Stimulated activated memory B cell treated with anti-CD40 and anti-IgM and Interleukin-4, amounts not matched to agents 10 μg/mL and 1 μg/mL and 100 μg/mL, for 72 hours (primary cell): Measurements from ENCODE around the gene TSPAN33.
A peak's percentile ranks its signal among the peaks of the same experiment; 100 is the strongest.
"Not testable (repeated sequence)": the region's sequence is repeated elsewhere in the genome, so short reads cannot be mapped to it uniquely, and the experiment has no call there.

Experiments
- ATAC-seq: fragments of 150-1000 bp; cut with Tn5 transposase; 2 replicates; pipeline ENCODE4 v1.10.0; 2021
- H3K27ac Mint-ChIP-seq: one replicate; pipeline ENCODE4 v1.8.0; 2022; ENCODE audit warnings: mild to moderate bottlenecking, mixed read lengths
- H3K27me3 Mint-ChIP-seq: one replicate; pipeline ENCODE4 v1.8.0; 2022; ENCODE audit warnings: mixed read lengths
- H3K36me3 Mint-ChIP-seq: one replicate; pipeline ENCODE4 v1.8.0; 2022; ENCODE audit warnings: mixed read lengths
- H3K4me1 Mint-ChIP-seq: one replicate; pipeline ENCODE4 v1.8.0; 2022; ENCODE audit warnings: mixed read lengths
- H3K4me3 Mint-ChIP-seq: one replicate; pipeline ENCODE4 v1.8.0; 2022; ENCODE audit warnings: mild to moderate bottlenecking, moderate library complexity, mixed read lengths
- H3K9me3 Mint-ChIP-seq: one replicate; pipeline ENCODE4 v1.8.0; 2022; ENCODE audit warnings: mixed read lengths

Gene TSPAN33

GRCh38 chr7:129144095-129144833 lies at the start of gene TSPAN33:
TSS of gene TSPAN33 (plus strand) at chr7:129144707. CDS start at chr7:129144981, 274 bp downstream.
- Mint-ChIP-seq H3K4me1 (peaks cover 58% of the 10 kb centered on the region), H3K4me3 (peak within 1 kb of the TSS; percentile 94), H3K27me3 (no peaks in the 10 kb centered on the region), H3K36me3 (peaks cover 37% of the 10 kb centered on the region), H3K9me3 (no peaks in the 10 kb centered on the region), H3K27ac (peak within 1 kb of the TSS; percentile 95)
- ATAC-seq, result peak; percentile 81

GRCh38 chr7:129095258-129095657 lies 49.2 kb upstream of the TSPAN33 start:
- Mint-ChIP-seq H3K4me1 (peaks cover 42% of the 10 kb centered on the region), H3K9me3 (no peaks in the 10 kb centered on the region), H3K27ac (peak overlapping the region; percentile 88), H3K4me3 (peak overlapping the region; percentile 47), H3K36me3 (no peaks in the 10 kb centered on the region), H3K27me3 (no peaks in the 10 kb centered on the region)
- ATAC-seq, result peak; percentile 90

GRCh38 chr7:129098409-129099084 lies 46.0 kb upstream of the TSPAN33 start:
- Mint-ChIP-seq H3K9me3 (no peaks in the 10 kb centered on the region), H3K27ac (no peak overlapping the region), H3K27me3 (no peaks in the 10 kb centered on the region), H3K4me1 (peaks cover 50% of the 10 kb centered on the region), H3K4me3 (no peak overlapping the region), H3K36me3 (no peaks in the 10 kb centered on the region)
- ATAC-seq, result peak; percentile 35

- Mint-ChIP-seq H3K27ac (no peak overlapping the region), H3K36me3 (no peaks in the 10 kb centered on the region), H3K9me3 (no peaks in the 10 kb centered on the region), H3K4me1 (peaks cover 38% of the 10 kb centered on the region), H3K4me3 (no peak overlapping the region), H3K27me3 (no peaks in the 10 kb centered on the region)
- ATAC-seq, result no peak
Measured at GRCh38 chr7:129100827-129101166, 43.7 kb upstream of the TSPAN33 start.

- no peak for ATAC-seq
- H3K27me3 Mint-ChIP-seq, result no peaks in the 10 kb centered on the region
- no peaks in the 10 kb centered on the region for H3K9me3 Mint-ChIP-seq
- peaks cover 34% of the 10 kb centered on the region for H3K4me1 Mint-ChIP-seq
- H3K27ac Mint-ChIP-seq, result peak overlapping the region; percentile 66
- H3K36me3 Mint-ChIP-seq, result no peaks in the 10 kb centered on the region
- no peak overlapping the region for H3K4me3 Mint-ChIP-seq
Measured at GRCh38 chr7:129101746-129102145, 42.8 kb upstream of the TSPAN33 start.

GRCh38 chr7:129103561-129104324 lies 40.8 kb upstream of the TSPAN33 start:
- no peak overlapping the region for H3K4me3 Mint-ChIP-seq
- no peak for ATAC-seq
- peaks cover 30% of the 10 kb centered on the region for H3K4me1 Mint-ChIP-seq
- H3K27me3 Mint-ChIP-seq, result no peaks in the 10 kb centered on the region
- no peaks in the 10 kb centered on the region for H3K36me3 Mint-ChIP-seq
- H3K27ac Mint-ChIP-seq, result peak overlapping the region; percentile 66
- H3K9me3 Mint-ChIP-seq, result no peaks in the 10 kb centered on the region

- H3K27ac Mint-ChIP-seq, result no peak overlapping the region
- H3K9me3 Mint-ChIP-seq, result no peaks in the 10 kb centered on the region
- H3K36me3 Mint-ChIP-seq, result no peaks in the 10 kb centered on the region
- ATAC-seq, result no peak
- no peaks in the 10 kb centered on the region for H3K27me3 Mint-ChIP-seq
- H3K4me3 Mint-ChIP-seq, result no peak overlapping the region
- peaks cover 10% of the 10 kb centered on the region for H3K4me1 Mint-ChIP-seq
Measured at GRCh38 chr7:129108581-129108980, 35.9 kb upstream of the TSPAN33 start.

- H3K4me3 Mint-ChIP-seq, result no peak overlapping the region
- peaks cover 2% of the 10 kb centered on the region for H3K9me3 Mint-ChIP-seq
- H3K27me3 Mint-ChIP-seq, result no peaks in the 10 kb centered on the region
- peak overlapping the region; percentile 54 for H3K27ac Mint-ChIP-seq
- H3K4me1 Mint-ChIP-seq, result peaks cover 8% of the 10 kb centered on the region
- ATAC-seq, result peak; percentile 48
- H3K36me3 Mint-ChIP-seq, result no peaks in the 10 kb centered on the region
Measured at GRCh38 chr7:129110258-129110981, 34.1 kb upstream of the TSPAN33 start.

- Mint-ChIP-seq H3K4me3 (no peak overlapping the region), H3K27me3 (no peaks in the 10 kb centered on the region), H3K4me1 (peaks cover 8% of the 10 kb centered on the region), H3K36me3 (no peaks in the 10 kb centered on the region), H3K9me3 (peaks cover 4% of the 10 kb centered on the region), H3K27ac (peak overlapping the region; percentile 54)
- ATAC-seq, result peak; percentile 55
Measured at GRCh38 chr7:129110982-129111376, 33.5 kb upstream of the TSPAN33 start.

GRCh38 chr7:129115676-129116075 lies 28.8 kb upstream of the TSPAN33 start:
- H3K36me3 Mint-ChIP-seq, result peaks cover under 1% of the 10 kb centered on the region
- ATAC-seq, result no peak
- no peak overlapping the region for H3K27ac Mint-ChIP-seq
- H3K4me1 Mint-ChIP-seq, result peaks cover 3% of the 10 kb centered on the region
- peaks cover 5% of the 10 kb centered on the region for H3K9me3 Mint-ChIP-seq
- no peak overlapping the region for H3K4me3 Mint-ChIP-seq
- no peaks in the 10 kb centered on the region for H3K27me3 Mint-ChIP-seq

- H3K9me3 Mint-ChIP-seq, result peaks cover 10% of the 10 kb centered on the region
- ATAC-seq, result no peak
- H3K27ac Mint-ChIP-seq, result no peak overlapping the region
- H3K27me3 Mint-ChIP-seq, result no peaks in the 10 kb centered on the region
- H3K4me1 Mint-ChIP-seq, result peaks cover 26% of the 10 kb centered on the region
- no peak overlapping the region for H3K4me3 Mint-ChIP-seq
- H3K36me3 Mint-ChIP-seq, result peaks cover 9% of the 10 kb centered on the region
Measured at GRCh38 chr7:129118182-129118581, 26.3 kb upstream of the TSPAN33 start.

- Mint-ChIP-seq H3K36me3 (peaks cover 9% of the 10 kb centered on the region), H3K4me1 (peaks cover 32% of the 10 kb centered on the region), H3K9me3 (peaks cover 10% of the 10 kb centered on the region), H3K27ac (no peak overlapping the region), H3K4me3 (no peak overlapping the region), H3K27me3 (no peaks in the 10 kb centered on the region)
- ATAC-seq, result no peak
Measured at GRCh38 chr7:129118976-129119375, 25.5 kb upstream of the TSPAN33 start.

GRCh38 chr7:129121501-129122077 lies 22.9 kb upstream of the TSPAN33 start:
- not testable (repeated sequence) for H3K27me3 Mint-ChIP-seq, H3K9me3 Mint-ChIP-seq, H3K36me3 Mint-ChIP-seq, ATAC-seq, H3K4me3 Mint-ChIP-seq
- peak overlapping the region; percentile 99 for H3K27ac Mint-ChIP-seq
- peaks cover 41% of the 10 kb centered on the region for H3K4me1 Mint-ChIP-seq

- Mint-ChIP-seq H3K27ac (peak overlapping the region; percentile 99), H3K4me3 (peak overlapping the region; percentile 66), H3K4me1 (peaks cover 41% of the 10 kb centered on the region), H3K9me3 (peaks cover 6% of the 10 kb centered on the region), H3K27me3 (no peaks in the 10 kb centered on the region), H3K36me3 (peaks cover 9% of the 10 kb centered on the region)
- ATAC-seq, result peak; percentile 65
Measured at GRCh38 chr7:129122078-129122750, 22.3 kb upstream of the TSPAN33 start.
